Tibial nerve (tissue), 4 donors: ENCODE results near the gene ZNF584. TPM values are rescaled to one million over a fixed set of nuclear protein-coding genes. Genes with fewer than 3 reads are reported as not detected.

Experiments
- DNase-seq, 2 donors: peaks; one replicate each; pipeline ENCODE4 v3.0.0-alpha.2; 2019; ENCODE audit warnings: low spot score in 2 of 2
- H3K27ac ChIP-seq, 4 donors: fragments of 200-600 bp; sonication (generic) in 3 of 4; one replicate each; pipeline ENCODE4 v1.5.1; 2017 to 2019; ENCODE audit warnings: mild to moderate bottlenecking in 1 of 4
- H3K27me3 ChIP-seq, 2 donors: fragments of 200-600 bp; sonication (generic) in 1 of 2; one replicate each; pipeline versions ENCODE4 v1.5.1 to v1.6.0; 2017 to 2019
- H3K36me3 ChIP-seq, 3 donors: fragments of 200-600 bp; sonication (generic); one replicate each; pipeline ENCODE4 v1.5.1; 2018 to 2019
- H3K4me1 ChIP-seq, 4 donors: fragments of 200-600 bp; sonication (generic) in 3 of 4; one replicate each; pipeline ENCODE4 v1.5.1; 2017 to 2019
- H3K4me3 ChIP-seq, 4 donors: fragments of 200-600 bp; sonication (generic) in 3 of 4; one replicate each; pipeline ENCODE4 v1.5.1; 2017 to 2019; ENCODE audit warnings: mild to moderate bottlenecking in 1 of 4, moderate library complexity in 1 of 4
- H3K9me3 ChIP-seq, 4 donors: fragments of 200-600 bp; sonication (generic) in 3 of 4; one replicate each; pipeline ENCODE4 v1.5.1; 2017 to 2019
- EP300 ChIP-seq, 2 donors: sonication (generic); formaldehyde crosslinking; IDR thresholded peaks; one replicate each; pipeline ENCODE4 v1.6.1; 2017; ENCODE audit warnings: antibody characterized with exemption in 2 of 2, mild to moderate bottlenecking in 1 of 2
- POLR2A ChIP-seq, 2 donors: fragments of 450-650 bp; IDR thresholded peaks; one replicate each; pipeline ENCODE4 v1.6.1; 2017; ENCODE audit warnings: antibody characterized with exemption in 2 of 2, mild to moderate bottlenecking in 2 of 2, moderate library complexity in 2 of 2
- WGBS, 2 donors: methylation state at CpG; one replicate each; pipeline ENCODE4 v1.1.5; 2018; 5-methylcytosine and 5-hydroxymethylcytosine counted together
- total RNA-seq, 4 donors: library from RNA; depleted of rRNA; stranded (reverse); fragments of >200 nt; gene quantifications; one replicate each; pipeline ENCODE4 v1.1.0, GENCODE V29; 2016
- TF ChIP-seq, protein P1 (sequence below), 5 experiments: fragments of 200-600 bp in 3 of 5; fragments of 450-650 bp in 2 of 5; sonication (generic) in 3 of 5; IDR thresholded peaks; one replicate each; pipeline ENCODE4 v1.5.1; 2016 to 2019; ENCODE audit warnings: antibody characterized with exemption in 5 of 5, mild to moderate bottlenecking in 3 of 5, moderate library complexity in 2 of 5

Gene ZNF584
- total RNA-seq, 4 donors from 2014 or later = 16.4 to 24.6 (median 20.9) TPM

DNA sequence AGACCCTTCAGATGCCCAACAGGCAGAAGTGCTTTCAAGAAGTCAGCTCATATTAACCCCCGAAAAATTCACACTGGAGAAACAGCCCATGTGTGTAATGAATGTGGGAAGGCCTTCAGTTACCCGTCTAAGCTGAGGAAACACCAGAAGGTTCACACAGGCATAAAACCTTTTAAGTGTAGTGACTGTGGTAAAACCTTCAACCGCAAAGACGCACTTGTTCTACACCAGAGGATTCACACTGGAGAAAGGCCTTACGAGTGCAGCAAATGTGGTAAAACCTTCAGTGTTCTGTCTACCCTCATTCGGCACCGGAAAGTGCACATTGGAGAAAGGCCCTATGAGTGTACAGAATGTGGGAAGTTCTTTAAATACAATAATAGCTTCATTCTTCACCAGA, 8.6 kb downstream of the ZNF584 start:
- no peaks in the 10 kb centered on the region for H3K4me1 ChIP-seq
- no peaks in the 10 kb centered on the region for H3K27me3 ChIP-seq
- no peak overlapping the region for H3K27ac ChIP-seq
- no peak for DNase-seq
- TF ChIP-seq EP300 (IDR thresholded peaks at IDR 0.05) (no peak), POLR2A (IDR thresholded peaks at IDR 0.05) (no peak)
- TF ChIP-seq, protein P1, sequence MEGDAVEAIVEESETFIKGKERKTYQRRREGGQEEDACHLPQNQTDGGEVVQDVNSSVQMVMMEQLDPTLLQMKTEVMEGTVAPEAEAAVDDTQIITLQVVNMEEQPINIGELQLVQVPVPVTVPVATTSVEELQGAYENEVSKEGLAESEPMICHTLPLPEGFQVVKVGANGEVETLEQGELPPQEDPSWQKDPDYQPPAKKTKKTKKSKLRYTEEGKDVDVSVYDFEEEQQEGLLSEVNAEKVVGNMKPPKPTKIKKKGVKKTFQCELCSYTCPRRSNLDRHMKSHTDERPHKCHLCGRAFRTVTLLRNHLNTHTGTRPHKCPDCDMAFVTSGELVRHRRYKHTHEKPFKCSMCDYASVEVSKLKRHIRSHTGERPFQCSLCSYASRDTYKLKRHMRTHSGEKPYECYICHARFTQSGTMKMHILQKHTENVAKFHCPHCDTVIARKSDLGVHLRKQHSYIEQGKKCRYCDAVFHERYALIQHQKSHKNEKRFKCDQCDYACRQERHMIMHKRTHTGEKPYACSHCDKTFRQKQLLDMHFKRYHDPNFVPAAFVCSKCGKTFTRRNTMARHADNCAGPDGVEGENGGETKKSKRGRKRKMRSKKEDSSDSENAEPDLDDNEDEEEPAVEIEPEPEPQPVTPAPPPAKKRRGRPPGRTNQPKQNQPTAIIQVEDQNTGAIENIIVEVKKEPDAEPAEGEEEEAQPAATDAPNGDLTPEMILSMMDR (IDR thresholded peaks at IDR 0.05) = no peak
- H3K4me3 ChIP-seq = no peak overlapping the region
- H3K36me3 ChIP-seq = peaks cover 17 to 98% (median 26%) of the 10 kb centered on the region in 3 donors
- H3K9me3 ChIP-seq = peaks cover 0 to 56% (median 0%) of the 10 kb centered on the region in 4 donors
- 95 to 96% methylated on average over 7 of the region's 7 CpGs for WGBS, 2 donors

DNA sequence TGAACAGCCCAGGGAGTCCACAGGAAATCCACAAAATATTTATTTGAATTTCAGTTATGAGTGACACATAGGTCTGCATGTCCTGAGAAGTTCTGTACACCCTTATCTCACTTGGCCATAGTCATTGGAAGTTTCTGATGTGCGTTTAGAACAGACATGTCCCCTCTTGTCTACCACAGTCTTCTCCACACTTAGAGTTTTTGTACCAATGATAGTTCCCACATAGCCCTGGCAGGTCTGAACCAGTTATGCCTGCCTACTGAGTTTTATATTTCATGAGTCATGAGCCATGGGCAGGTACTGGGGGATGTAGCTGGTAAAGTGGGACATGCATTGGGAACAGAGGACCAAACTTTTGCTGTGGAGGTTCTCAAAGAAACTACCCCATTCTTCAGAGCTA, 20.2 kb downstream of the ZNF584 start:
- H3K4me1 ChIP-seq = no peaks in the 10 kb centered on the region
- H3K9me3 ChIP-seq = peaks cover 11 to 92% (median 35%) of the 10 kb centered on the region in 4 donors
- no peak overlapping the region for H3K27ac ChIP-seq
- H3K27me3 ChIP-seq = no peaks in the 10 kb centered on the region
- WGBS, 2 donors = 73 to 78% methylated on average over 1 of the region's 1 CpG
- DNase-seq = no peak
- peaks cover 0 to 82% (median 5%) of the 10 kb centered on the region in 3 donors for H3K36me3 ChIP-seq
- TF ChIP-seq, protein P1 (IDR thresholded peaks at IDR 0.05) = no peak
- TF ChIP-seq POLR2A (IDR thresholded peaks at IDR 0.05) (no peak), EP300 (IDR thresholded peaks at IDR 0.05) (no peak)
- H3K4me3 ChIP-seq = no peak overlapping the region

DNA sequence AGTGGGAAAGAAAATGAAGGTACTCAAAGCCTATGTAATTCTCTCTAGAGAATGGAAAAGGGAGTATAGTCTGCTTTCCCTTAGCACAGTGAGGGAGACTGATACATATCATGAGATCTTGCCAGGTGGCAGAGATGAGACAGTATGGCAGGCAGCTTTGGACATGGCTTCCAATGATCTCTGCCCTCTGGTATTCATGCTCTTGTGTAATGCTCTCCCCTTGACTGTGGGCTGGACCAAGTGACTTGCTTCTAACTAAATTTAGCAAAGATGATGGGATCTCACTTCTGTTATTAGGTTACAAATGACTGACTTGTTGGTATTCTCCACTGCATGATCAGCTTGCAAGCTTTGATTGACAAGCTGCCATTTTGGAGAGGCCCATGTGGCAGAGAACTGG, 21.3 kb downstream of the ZNF584 start:
- H3K36me3 ChIP-seq = peaks cover 4 to 90% (median 16%) of the 10 kb centered on the region in 3 donors
- TF ChIP-seq POLR2A (IDR thresholded peaks at IDR 0.05) (no peak), EP300 (IDR thresholded peaks at IDR 0.05) (no peak)
- TF ChIP-seq, protein P1 (IDR thresholded peaks at IDR 0.05) = no peak
- H3K4me3 ChIP-seq = no peak overlapping the region
- H3K27ac ChIP-seq = no peak overlapping the region
- no peak for DNase-seq
- H3K4me1 ChIP-seq = no peaks in the 10 kb centered on the region
- H3K27me3 ChIP-seq = no peaks in the 10 kb centered on the region
- peaks cover 17 to 99% (median 46%) of the 10 kb centered on the region in 4 donors for H3K9me3 ChIP-seq

DNA sequence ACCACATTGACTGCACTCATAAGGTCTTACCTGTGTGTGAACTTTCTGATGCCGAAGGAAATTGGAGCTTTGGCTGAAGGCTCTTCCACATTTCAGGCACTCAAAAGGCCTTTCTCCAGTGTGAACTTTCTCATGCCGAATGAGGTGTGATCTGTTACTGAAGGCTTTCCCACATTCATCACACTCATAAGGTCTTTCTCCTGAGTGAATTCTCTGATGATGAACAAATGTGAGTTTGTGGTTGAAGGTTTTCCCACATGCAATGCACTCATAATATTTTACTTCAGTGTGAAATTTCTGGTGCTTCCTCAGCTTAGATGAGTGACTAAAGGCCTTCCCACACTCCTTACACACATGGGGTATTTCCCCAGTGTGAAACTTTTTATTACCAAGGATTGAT, 25.8 kb downstream of the ZNF584 start:
- H3K4me3 ChIP-seq = no peak overlapping the region
- no peak for DNase-seq
- no peak overlapping the region for H3K27ac ChIP-seq
- 96 to 100% methylated on average over 2 of the region's 2 CpGs for WGBS, 2 donors
- no peak for TF ChIP-seq EP300 (IDR thresholded peaks at IDR 0.05)
- TF ChIP-seq, protein P1 (IDR thresholded peaks at IDR 0.05) = no peak
- TF ChIP-seq POLR2A (IDR thresholded peaks at IDR 0.05) = no peak
- peaks cover 13 to 100% (median 42%) of the 10 kb centered on the region in 3 donors for H3K36me3 ChIP-seq
- peaks cover 24 to 100% (median 66%) of the 10 kb centered on the region in 4 donors for H3K9me3 ChIP-seq
- H3K27me3 ChIP-seq = no peaks in the 10 kb centered on the region
- H3K4me1 ChIP-seq = peaks cover 0 to 5% (median 2%) of the 10 kb centered on the region in 4 donors

DNA sequence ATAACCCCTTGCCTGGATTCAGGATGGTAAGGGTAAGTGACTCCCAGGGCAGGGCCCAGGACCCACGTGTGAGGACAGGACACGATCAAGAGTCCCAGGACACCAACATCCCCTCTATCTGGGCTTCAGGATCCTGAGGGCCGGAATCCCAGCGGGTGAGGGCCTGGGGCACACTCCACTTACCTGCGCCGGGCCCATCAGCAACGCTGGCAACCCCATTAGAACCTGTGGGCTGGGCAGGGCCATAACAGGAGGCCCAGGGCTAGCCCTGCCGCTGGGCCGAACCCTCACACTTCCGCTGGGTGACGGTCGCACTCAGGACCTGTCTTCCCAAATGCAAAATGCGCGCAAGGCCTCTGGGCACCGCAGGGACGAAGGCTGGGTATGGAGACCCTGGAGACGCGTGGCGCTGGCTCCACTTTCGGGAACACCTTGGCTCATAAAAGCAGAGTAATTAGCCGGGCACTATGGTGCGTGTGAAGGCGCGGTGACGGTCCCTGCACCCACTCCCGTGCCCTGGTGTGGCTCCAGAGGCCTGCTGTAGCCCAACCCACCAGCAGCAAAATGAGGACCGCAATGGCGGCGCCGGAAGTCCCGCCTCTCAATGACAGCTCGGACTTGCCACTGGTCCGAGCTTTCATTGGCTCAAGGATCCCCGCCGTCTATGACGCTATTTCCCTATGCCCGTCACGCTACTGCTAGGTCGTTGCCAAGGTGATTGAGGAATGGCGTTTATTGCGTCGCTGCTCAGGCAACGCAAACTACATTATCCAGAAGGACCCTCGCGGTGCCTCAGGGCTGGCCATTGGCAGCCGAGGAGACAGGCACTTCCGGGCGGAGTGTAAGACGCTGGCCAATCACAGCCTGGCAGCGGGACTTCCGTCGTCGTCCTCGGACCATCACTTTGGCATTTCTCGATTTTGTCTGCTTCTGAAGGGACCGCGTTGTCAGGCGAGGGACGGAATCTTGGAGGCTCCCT, 31.4 kb downstream of the ZNF584 start, which contains the start of gene ZNF132:
ZNF132 (minus strand) TSS at position 578 of the 979 bp plus-strand sequence; CDS start at position 246, 332 bp downstream.
- TF ChIP-seq, protein P1 (IDR thresholded peaks at IDR 0.05) = peak in 1 of 5 experiments; percentile 36
- peak in 1 of 2 donors; percentile 52 for TF ChIP-seq POLR2A (IDR thresholded peaks at IDR 0.05)
- TF ChIP-seq EP300 (IDR thresholded peaks at IDR 0.05) = peak; percentile 86 to 96
- WGBS, 2 donors = 4 to 7% methylated on average over 26 to 51 of the region's 59 CpGs
- Histone ChIP-seq H3K36me3 (peaks cover 8 to 44% (median 24%) of the 10 kb centered on the region in 3 donors), H3K9me3 (peaks cover 5 to 48% (median 21%) of the 10 kb centered on the region in 4 donors), H3K27me3 (no peaks in the 10 kb centered on the region), H3K4me1 (peaks cover 0 to 21% (median 11%) of the 10 kb centered on the region in 4 donors), H3K27ac (peak within 1 kb of the TSS; percentile 29 to 95 (median 85)), H3K4me3 (peak within 1 kb of the TSS; percentile 41 to 70 (median 66))
- DNase-seq = peak; percentile 95 to 97
